ENCODE results near the gene CANX.

CANX gene

DNA sequence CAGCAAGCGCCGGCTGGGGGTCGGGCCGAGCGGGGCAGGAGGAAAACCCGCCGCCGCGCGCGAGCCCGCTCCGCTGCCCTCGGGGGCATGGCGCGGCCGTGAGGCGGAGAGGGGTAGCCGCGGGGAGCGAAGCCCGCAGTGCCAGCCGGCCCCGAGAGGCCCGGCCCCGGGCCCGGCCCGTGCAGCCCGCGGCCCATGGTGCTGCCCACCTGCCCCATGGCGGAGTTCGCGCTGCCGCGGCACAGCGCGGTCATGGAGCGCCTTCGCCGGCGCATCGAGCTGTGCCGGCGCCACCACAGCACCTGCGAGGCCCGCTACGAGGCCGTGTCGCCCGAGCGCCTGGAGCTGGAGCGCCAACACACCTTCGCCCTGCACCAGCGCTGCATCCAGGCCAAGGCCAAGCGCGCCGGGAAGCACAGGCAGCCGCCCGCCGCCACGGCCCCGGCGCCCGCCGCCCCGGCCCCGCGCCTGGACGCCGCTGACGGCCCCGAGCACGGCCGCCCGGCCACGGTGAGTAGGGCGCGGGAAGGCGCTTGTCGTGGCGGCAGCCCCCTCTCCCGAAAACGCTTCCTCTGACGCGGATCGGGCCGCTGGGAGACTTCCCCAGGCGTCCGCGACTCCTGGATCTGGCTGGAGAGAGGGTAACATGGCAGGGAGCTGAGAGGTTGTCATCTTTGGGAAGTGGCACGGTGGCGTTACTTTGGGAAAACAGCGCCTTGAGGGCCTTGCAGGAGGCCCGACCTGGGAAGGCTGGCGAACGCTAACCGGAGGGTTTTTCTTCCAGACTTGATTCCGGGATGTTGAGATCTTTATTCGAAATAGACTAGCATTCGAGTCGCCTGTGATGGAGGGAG, 34.4 kb downstream of the CANX start:
- TF ChIP-seq ZBTB7A (IDR thresholded peaks at IDR 0.05; ENCODE audit: low read depth) (no peak), TCF12 (IDR thresholded peaks at IDR 0.05; ENCODE audit: low read depth) (no peak), CREB1 (IDR thresholded peaks at IDR 0.05; ENCODE audit: low read depth) (no peak), EGR1 (IDR thresholded peaks at IDR 0.05) (no peak), FOXM1 (IDR thresholded peaks at IDR 0.05; ENCODE audit: borderline replicate concordance, low read depth) (no peak), NFIC (IDR thresholded peaks at IDR 0.05) (no peak)
- TF ChIP-seq, protein P1, sequence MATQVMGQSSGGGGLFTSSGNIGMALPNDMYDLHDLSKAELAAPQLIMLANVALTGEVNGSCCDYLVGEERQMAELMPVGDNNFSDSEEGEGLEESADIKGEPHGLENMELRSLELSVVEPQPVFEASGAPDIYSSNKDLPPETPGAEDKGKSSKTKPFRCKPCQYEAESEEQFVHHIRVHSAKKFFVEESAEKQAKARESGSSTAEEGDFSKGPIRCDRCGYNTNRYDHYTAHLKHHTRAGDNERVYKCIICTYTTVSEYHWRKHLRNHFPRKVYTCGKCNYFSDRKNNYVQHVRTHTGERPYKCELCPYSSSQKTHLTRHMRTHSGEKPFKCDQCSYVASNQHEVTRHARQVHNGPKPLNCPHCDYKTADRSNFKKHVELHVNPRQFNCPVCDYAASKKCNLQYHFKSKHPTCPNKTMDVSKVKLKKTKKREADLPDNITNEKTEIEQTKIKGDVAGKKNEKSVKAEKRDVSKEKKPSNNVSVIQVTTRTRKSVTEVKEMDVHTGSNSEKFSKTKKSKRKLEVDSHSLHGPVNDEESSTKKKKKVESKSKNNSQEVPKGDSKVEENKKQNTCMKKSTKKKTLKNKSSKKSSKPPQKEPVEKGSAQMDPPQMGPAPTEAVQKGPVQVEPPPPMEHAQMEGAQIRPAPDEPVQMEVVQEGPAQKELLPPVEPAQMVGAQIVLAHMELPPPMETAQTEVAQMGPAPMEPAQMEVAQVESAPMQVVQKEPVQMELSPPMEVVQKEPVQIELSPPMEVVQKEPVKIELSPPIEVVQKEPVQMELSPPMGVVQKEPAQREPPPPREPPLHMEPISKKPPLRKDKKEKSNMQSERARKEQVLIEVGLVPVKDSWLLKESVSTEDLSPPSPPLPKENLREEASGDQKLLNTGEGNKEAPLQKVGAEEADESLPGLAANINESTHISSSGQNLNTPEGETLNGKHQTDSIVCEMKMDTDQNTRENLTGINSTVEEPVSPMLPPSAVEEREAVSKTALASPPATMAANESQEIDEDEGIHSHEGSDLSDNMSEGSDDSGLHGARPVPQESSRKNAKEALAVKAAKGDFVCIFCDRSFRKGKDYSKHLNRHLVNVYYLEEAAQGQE (IDR thresholded peaks at IDR 0.05; ENCODE audit: low read depth): peak; percentile 17; the same call in 1 of the 2 replicates
- TF ChIP-seq, protein P2, sequence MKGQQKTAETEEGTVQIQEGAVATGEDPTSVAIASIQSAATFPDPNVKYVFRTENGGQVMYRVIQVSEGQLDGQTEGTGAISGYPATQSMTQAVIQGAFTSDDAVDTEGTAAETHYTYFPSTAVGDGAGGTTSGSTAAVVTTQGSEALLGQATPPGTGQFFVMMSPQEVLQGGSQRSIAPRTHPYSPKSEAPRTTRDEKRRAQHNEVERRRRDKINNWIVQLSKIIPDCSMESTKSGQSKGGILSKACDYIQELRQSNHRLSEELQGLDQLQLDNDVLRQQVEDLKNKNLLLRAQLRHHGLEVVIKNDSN (IDR thresholded peaks at IDR 0.05): no peak

DNA sequence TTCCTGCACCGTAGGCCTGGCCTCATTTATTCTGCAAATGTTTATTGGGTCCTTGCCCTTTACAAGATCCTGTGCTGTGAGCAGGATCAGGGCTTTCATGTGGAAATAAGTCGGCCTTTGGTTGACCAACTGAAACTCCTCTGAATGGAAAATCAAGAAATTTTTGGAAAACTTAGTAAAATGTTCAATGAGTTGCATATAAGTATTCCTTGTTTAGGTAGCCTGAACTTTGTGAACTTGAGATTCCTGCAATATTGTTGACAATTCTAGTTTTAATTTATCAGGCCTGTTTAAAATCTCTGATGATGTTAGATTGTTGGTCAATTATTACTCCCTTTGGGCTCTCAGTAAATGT, 35.0 kb downstream of the CANX start:
- TF ChIP-seq CEBPB (IDR thresholded peaks at IDR 0.05) (no peak), TAF1 (IDR thresholded peaks at IDR 0.05; ENCODE audit: low read depth) (no peak), NFIC (IDR thresholded peaks at IDR 0.05) (no peak), ZBTB7A (IDR thresholded peaks at IDR 0.05; ENCODE audit: low read depth) (no peak), FOXM1 (IDR thresholded peaks at IDR 0.05; ENCODE audit: borderline replicate concordance, low read depth) (no peak), TCF12 (IDR thresholded peaks at IDR 0.05; ENCODE audit: low read depth) (no peak), RAD21 (IDR thresholded peaks at IDR 0.05; ENCODE audit: low read depth) (no peak), YY1 (IDR thresholded peaks at IDR 0.05; ENCODE audit: low read depth) (no peak), EGR1 (IDR thresholded peaks at IDR 0.05) (no peak), TEAD4 (IDR thresholded peaks at IDR 0.05) (no peak), EP300 (IDR thresholded peaks at IDR 0.05; ENCODE audit: borderline replicate concordance) (no peak), CREB1 (IDR thresholded peaks at IDR 0.05; ENCODE audit: low read depth) (no peak)
- TF ChIP-seq, protein P2 (IDR thresholded peaks at IDR 0.05): no peak
- TF ChIP-seq, protein P1 (IDR thresholded peaks at IDR 0.05; ENCODE audit: low read depth): no peak
- TF ChIP-seq, protein P3, sequence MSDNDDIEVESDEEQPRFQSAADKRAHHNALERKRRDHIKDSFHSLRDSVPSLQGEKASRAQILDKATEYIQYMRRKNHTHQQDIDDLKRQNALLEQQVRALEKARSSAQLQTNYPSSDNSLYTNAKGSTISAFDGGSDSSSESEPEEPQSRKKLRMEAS (IDR thresholded peaks at IDR 0.05): no peak

DNA sequence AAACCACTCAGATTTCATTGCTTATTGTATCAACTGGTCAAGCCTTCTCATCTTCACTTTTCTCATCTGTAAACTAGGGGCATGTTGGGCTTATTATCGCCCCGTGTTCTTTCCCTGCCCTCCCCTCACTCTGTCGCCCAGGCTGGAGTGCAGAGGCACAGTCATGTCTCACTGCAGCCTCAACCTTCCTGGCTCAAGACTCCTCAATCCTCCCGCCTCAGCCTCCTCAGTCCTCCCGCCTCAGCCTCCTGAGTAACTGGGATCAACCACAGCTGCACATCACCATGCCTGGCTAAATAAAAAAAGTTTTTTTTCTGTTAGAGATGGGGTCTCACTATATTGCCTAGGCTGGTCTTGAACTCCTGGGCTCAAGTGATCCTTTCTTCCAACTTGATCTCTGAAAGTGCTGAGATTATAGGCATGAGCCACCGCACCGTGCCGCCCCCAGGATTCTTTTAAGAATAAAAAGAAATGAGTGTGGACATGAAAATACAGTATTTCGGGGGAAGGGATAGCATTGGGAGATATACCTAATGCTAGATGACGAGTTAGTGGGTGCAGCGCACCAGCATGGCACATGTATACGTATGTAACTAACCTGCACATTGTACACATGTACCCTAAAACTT, 35.9 kb downstream of the CANX start:
- TF ChIP-seq CEBPB (IDR thresholded peaks at IDR 0.05): no peak
- TF ChIP-seq, protein P2 (IDR thresholded peaks at IDR 0.05): no peak
- no peak for TF ChIP-seq CREB1 (IDR thresholded peaks at IDR 0.05; ENCODE audit: low read depth)
- TF ChIP-seq RAD21 (IDR thresholded peaks at IDR 0.05; ENCODE audit: low read depth): no peak
- no peak for TF ChIP-seq EP300 (IDR thresholded peaks at IDR 0.05; ENCODE audit: borderline replicate concordance)
- no peak for TF ChIP-seq ZBTB7A (IDR thresholded peaks at IDR 0.05; ENCODE audit: low read depth)
- no peak for TF ChIP-seq YY1 (IDR thresholded peaks at IDR 0.05; ENCODE audit: low read depth)
- TF ChIP-seq, protein P3 (IDR thresholded peaks at IDR 0.05): no peak
- TF ChIP-seq EGR1 (IDR thresholded peaks at IDR 0.05): no peak
- no peak for TF ChIP-seq NFIC (IDR thresholded peaks at IDR 0.05)
- TF ChIP-seq TEAD4 (IDR thresholded peaks at IDR 0.05): no peak
- TF ChIP-seq FOXM1 (IDR thresholded peaks at IDR 0.05; ENCODE audit: borderline replicate concordance, low read depth): no peak
- TF ChIP-seq TCF12 (IDR thresholded peaks at IDR 0.05; ENCODE audit: low read depth): no peak
- TF ChIP-seq, protein P1 (IDR thresholded peaks at IDR 0.05; ENCODE audit: low read depth): no peak
